Sciatic nerve (tissue), 2 donors: ENCODE measurements around the gene CCM2. TPM values are rescaled to one million over a fixed set of nuclear protein-coding genes. Genes with fewer than 3 reads are reported as not detected.

Source experiments
- ATAC-seq: fragments of 200-7000 bp; cut with Tn5 transposase; one replicate; pipeline ENCODE4 v1.9.1; 2020; ENCODE audit warnings: mild to moderate bottlenecking, moderate library complexity
- DNase-seq: peaks from one replicate; pipeline ENCODE4 v3.0.0-alpha.2; 2020; ENCODE audit warnings: low spot score
- intact Hi-C: fragments of 100-400 bp; cut with DNase I; formaldehyde crosslinking; loops from one replicate; pipeline ENCODE4 v1.14.2; 2022
- total RNA-seq: library from RNA; stranded (reverse); fragmentation: NEBNext Ultra II Directional; extraction: Animal tissue kit (Norgen Biotek cat#: 25700); gene quantifications from one replicate; pipeline ENCODE4 v1.2.1, GENCODE V29; 2021
- donor health status: DM: no; HTN: no; CAD: no.
- donor health status: DM: no; HTN: no; CAD: no.

CCM2 gene
- total RNA-seq, 1 donor from 2014 or later, result 42.9 TPM

DNA sequence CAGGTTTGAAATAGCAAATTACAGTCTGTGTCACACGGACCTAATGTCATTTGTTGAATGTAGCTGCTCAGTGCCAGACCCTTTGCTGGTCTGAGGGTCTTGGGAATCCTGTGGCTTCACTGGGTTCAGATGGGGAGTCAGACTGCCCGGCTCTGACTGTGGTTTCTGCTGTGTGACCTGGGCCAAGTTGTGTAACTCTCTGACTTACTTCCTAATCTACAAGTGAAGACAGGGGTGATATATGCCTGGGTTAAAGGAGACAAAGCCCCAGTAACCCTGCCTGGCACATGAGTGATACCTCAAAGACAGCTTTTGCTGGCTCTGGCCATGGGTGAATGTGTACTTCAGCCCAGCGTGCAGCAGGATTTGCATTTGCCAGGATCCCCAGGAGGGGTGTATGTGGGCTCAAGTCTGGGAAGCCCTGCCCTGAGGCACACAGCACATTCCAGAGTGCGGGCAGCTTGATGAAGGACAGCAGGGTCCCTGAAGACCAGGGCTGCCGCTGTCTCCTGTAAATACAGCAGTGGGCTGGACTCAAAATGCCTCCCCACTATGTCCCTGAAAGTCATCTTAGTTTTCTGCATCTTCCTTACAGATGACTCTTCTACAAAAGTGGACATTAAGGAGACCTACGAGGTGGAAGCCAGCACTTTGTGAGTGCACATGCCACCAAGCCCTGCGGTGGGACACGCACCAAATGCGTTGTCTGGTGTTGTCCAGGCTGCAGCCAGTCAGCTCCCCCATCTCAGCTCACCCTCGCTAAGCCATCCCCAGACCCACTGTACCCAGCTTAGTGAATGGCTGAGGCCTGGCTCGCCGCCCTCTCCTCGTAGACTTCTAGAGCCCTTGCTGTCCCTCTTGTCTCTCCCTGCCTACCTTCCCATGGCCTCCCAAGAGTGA lies 72.4 kb downstream of the CCM2 start:
- intact Hi-C loops, result no loop called here
- DNase-seq (no peak), ATAC-seq (no peak)

DNA sequence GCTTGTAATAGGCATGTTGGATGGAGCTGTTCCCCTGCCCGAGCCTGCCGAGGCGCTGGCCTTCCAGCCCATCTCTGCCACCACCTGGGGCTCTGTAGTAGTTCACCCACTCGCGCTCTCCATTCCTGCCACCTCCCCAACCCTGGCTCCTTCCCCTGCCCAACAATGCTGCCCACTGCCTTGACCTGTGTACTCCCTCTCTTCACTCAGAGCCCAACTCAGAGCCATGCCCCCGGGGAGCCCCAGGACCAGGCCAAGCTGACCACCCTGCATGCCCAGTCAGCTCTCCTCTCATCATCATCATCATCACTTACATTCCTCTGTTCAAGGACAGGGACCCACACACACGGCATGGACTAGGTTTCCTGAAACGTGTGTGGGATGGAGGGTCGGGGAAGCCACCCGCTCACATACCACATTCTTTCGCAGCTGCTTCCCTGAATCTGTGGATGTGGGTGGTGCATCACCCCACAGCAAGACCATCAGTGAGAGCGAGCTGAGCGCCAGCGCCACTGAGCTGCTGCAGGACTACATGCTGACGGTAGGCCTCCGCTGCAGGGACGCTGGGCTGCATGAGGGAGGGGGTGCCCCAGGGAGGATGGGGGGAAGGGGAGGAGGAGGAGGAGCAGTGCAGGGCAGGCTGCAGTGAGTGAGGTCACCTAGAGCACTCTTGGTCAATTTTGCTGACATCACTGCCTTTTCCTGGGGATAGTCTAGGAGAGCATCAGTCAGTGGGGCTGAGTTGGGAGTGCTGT lies 73.2 kb downstream of the CCM2 start:
- no peak for ATAC-seq
- intact Hi-C loops, result no loop called here
- no peak for DNase-seq

DNA sequence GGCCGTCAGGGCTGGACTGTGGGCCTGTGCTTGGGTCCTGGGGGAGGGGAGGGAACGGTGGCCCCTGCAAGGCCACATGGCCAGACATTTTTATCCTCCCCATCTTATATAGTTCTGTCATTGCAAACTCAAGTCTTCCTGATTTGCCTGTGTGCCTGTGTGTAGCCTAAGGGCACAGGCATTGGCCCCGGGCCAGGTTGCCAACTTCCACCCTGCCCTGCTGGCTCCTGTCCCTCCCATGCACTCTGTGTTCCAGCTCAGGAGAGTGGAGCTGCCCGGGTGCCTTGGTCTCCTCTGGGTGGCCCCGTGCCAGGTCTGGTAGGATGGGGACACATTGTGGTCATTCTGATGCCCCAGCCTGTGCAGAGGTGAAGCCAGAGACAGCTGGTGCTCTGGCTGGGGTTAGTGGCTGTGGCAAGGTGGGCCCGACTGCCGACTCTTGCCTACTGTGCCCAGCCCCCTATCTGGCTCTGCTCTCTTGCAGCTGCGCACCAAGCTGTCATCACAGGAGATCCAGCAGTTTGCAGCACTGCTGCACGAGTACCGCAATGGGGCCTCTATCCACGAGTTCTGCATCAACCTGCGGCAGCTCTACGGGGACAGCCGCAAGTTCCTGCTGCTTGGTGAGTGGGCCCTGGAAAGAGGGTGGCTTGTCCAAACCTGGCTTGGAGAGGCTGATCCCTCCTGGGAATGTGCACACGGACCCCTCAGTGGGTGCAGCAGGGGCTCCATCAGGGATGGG lies 74.0 kb downstream of the CCM2 start:
- peak; percentile 23 for ATAC-seq
- intact Hi-C loops, result no loop called here

DNA sequence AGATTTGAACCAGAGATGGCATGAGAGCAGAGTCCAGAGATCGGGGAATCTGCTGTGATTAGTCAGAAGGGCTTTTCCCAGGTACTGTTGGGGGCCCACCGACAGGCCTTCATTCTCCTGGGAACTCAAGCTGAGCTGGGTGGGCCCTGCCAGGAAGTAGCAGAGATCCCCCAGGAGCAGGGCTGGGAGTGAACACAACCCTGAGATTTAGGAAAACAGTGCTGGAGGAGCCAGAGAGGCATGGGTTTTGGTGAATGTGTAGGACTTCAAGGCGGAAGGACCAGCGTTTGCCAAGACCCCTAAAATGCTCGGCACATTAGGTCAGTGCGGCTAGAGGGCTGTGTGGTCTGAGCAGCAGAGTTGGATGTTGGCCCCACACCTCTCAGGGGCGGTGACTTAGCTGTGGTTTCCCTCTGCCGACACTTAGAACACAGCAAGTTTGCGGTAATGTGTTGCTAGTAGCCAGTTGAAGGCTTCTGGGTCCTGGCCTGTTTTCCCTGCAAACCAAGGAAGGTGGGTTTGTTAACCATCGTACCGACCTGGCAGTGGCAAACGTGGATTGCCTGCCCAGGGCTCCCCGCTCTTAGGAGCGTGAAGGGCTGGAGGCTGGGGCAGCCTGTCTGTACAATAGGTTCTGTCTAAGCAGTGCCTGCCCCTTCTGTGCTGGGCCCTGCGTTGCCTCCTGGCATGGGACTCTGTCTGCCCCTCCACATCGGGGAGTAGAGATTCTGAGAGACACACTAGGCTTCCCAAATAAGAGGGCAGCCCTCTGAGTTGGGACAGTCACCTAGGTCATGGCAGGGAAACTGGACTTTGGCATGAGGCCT lies 74.7 kb downstream of the CCM2 start:
- no peak for ATAC-seq
- intact Hi-C loops, result no loop called here
- no peak for DNase-seq

More for the DNA sequence above, 74.0 kb downstream of the CCM2 start:
- DNase-seq, result no peak

DNA sequence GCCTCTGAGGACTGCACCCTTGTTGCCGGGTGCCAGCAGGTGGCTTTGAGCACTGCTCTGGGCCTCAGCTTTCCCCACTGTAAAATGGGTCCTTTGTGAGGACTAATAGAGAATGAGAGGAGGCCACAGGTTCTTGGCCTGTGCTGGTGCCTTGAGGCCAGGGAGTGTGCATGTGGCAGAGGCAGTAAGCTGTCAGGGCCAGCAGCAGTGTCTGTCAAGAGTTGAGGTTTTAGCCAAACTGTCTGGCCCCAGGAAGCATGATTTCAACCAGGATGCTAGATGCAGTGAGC lies 75.3 kb downstream of the CCM2 start:
- DNase-seq, result no peak
- no peak for ATAC-seq
- intact Hi-C loops, result no loop called here

DNA sequence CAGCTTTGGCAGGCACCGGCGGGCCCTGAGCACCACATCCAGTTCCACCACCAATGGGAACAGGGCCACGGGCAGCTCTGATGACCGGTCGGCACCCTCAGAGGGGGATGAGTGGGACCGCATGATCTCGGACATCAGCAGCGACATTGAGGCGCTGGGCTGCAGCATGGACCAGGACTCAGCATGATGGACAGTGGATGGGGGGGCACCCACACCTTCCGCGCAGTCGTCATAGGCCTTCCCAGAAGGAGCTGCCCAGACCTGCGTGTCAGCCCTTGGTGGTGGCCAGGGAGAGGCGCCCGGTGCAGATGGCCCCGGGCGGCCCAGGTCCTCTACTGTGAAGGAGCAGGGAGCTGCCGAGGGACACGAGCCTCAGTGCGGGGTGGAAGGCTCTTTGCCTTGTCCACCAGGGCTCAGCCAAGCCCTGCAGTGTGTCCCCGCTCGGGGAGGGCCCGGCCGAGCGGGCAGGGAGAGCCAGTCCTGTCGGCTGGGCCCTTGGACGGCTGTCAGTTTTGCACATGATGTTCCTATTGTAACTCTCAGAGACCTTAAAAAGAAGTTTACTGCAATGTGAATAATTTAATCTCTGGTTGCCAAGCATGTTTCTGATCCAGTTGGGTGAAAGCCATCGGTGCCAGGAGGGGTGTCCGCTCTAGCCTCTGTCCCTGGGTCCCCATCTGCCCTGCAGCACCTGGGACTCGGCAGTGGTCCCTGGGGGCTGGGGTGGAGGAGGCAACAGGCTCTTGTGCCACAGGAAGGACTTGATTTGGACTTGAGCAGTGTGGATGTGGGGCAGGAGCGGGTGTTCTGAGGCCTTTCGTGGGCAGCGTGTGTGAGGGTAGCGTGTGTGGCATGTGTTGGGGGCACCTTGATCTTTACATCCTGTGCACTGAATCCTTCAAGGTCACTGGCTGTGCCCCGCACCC lies 76.1 kb downstream of the CCM2 start:
- ATAC-seq (no peak), DNase-seq (peak; percentile 53)
- intact Hi-C loops, result no loop called here

DNA sequence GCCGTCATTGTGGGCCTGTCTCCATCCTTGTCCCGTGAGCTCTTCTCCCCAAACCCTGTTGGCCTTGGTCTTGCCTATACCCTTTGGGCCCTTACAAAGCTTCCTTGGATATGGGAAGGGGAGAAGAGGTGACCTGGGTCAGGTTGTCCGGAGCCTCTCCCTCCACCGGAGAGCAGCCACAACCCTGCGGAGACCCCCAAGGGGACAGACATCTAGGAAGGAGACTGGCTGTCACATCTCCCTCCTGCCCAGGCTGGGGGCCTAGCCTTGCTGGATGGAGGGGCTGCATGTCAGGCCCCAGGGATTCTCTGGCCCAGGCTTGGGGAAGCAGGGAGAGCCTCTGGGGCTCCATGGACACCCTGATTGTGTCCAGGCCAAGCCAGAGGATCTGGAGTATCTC lies 76.9 kb downstream of the CCM2 start:
- no peak for DNase-seq
- intact Hi-C loops, result no loop called here
- ATAC-seq, result no peak

DNA sequence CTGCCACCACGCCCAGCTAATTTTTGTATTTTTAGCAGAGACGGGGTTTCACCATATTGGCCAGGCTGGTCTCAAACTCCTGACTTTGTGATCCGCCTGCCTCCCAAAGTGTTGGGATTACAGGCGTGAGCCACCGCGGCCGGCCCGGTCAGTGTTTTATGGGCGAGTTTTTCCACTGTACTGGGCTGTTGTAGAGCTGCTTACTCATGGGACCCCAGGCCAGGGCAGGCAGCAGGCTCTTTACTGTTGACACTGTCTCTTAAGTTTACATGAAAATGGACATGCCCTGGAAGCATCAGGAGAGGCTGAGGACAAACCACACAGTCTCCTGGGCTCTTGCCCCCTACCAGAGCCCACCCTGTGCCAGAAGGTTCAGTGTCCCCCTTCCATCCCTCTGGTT lies 77.6 kb downstream of the CCM2 start:
- no peak for ATAC-seq
- intact Hi-C loops, result no loop called here
- no peak for DNase-seq

DNA sequence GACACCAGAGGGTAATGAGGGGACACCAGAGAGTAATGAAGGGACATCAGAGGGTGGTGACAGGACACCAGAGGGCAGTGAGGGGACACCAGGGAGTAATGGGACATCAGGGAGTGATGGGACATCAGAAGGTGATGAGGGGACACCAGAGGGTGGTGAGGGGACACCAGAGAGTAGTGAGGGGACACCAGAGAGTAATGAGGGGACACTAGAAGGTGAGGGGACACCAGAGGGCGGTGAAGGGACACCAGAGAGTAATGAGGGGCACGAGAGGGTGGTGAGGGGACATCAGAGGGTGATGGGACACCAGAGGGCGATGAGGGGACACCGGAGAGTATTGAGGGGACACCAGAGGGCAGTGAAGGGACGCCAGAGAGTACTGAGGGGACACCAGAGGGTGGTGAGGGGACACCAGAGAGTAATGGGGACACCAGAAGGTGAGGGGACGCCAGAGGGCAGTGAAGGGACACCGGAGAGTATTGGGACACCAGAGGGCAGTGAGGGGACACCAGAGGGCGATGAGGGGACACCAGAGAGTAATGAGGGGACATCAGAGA lies 78.2 kb downstream of the CCM2 start:
- intact Hi-C loops, result no loop called here
- ATAC-seq (no peak), DNase-seq (peak; percentile 14)

DNA sequence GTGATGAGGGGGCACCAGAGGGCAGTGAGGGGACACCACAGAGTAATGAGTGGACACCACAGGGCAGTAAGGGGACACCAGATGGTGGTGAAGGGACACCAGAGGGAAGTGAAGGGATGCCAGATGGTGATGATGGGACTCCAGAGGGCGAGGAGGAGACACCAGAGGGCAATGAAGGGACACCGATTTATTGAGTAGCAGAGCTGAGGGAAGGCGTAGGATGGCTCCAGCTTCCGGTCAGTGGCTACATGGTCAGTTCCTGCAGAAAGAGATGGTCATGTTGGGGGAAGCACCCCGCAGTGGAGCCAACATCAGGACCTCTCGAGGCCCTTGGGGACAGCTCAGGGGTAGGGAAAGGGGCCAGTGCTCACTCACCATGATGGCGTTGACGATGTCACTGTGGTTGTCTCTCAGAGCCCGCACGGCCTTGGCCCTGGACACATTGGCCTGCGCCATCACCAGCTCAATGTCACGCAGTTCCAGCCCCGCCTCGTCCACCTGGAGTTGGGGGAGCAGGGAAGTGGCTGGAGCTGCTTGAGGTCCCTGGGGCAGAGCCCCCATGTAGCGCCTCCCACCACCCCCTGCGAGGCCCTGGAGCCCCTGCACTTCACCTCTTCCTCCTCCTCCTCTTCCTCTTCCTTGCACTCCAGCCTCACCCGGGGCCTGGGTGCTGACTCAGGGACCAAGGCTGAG lies 80.4 kb downstream of the CCM2 start:
- ATAC-seq, result no peak
- no peak for DNase-seq
- intact Hi-C loops, result no loop called here

DNA sequence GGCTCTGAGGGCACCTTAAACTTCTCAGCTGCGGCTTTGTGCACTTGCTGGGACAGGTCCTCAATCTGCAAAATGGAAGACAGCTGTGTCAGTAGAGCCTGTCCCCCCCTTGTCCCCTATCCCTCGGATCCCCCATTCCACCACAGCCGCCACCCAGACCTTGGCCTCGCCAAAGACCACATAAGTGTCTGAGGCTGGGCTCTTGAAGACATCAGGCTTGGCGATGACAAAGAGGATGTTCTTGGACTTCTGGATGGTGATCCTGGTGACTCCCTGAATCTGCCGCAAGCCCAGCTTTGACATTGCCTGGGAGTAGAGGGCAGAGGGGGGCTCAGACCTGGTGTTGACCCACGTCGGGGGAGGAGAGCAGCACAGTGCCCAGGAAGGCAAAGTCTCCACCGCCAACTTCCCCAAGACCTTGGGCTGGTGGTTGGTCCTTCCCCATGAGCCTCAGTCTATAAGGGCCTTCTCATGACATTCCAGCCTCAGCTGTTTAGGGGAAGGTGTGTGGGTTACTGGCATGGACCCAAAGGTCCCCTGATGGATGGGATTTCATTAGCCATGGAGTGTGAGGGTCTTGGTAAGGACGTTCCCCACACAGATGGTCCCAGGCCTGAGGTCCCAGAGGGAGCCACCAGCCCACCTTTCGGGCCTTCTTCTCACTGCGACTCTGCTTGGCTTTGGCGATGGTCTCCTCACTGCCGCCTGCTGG lies 81.1 kb downstream of the CCM2 start:
- no peak for ATAC-seq
- intact Hi-C loops, result no loop called here
- DNase-seq, result peak; percentile 44

DNA sequence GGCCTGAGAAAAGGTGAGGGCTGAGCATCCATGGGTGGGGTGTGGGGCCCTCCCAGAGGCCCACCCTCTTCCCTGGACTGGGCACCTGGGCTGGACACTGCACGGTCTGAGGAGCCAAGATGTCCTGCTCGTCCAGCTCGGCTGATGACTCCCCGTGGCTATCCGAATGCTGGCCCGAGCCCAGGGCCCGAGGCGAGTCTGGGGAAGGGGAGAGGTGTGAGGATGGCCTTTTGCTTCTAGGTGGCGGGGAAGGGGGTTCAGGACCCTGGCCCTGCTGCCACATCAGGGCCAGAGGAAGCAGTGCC lies 81.6 kb downstream of the CCM2 start:
- DNase-seq, result no peak
- intact Hi-C loops, result no loop called here
- peak; percentile 8 for ATAC-seq

DNA sequence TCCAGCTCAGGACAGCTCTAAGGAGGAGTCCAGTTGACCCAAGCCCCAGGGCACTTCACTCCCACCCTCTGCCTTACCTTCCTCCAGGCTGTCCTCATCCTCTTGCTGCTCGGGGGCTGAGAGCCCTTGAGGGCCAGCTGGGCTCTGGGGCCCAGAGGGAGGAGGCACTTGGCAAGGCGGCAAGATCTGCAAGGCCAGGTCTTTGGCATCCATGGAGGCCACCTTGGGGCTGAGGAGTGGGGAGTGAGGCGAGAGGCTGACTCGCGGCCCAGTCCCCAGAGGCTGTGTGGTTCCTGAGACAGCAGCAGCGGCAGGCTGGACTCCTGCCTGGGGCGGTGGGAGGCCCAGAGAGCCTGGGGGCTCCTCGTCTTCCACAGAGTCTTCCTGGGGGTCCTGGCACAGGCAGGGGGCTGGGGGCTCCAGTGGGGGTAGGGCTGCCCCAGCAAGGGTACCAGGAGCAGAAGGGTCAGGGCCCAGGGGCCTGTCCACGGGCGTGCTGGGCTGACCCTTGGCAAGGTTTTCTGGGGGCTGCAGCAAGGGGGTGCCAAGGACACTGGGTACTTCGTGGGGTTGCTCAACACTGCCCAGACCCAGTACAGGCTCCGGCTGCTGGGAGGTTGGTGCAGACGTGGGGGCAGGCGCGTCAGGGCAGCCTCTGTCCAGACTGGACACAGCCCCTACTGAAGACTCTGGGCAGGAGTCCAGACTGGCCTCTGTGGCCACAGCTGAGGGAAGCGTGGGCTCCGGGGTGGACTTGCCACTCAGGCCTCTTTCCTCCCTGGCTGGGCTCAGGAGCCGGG lies 82.2 kb downstream of the CCM2 start:
- intact Hi-C loops, result no loop called here
- ATAC-seq (peak; percentile 69), DNase-seq (peak; percentile 56)

DNA sequence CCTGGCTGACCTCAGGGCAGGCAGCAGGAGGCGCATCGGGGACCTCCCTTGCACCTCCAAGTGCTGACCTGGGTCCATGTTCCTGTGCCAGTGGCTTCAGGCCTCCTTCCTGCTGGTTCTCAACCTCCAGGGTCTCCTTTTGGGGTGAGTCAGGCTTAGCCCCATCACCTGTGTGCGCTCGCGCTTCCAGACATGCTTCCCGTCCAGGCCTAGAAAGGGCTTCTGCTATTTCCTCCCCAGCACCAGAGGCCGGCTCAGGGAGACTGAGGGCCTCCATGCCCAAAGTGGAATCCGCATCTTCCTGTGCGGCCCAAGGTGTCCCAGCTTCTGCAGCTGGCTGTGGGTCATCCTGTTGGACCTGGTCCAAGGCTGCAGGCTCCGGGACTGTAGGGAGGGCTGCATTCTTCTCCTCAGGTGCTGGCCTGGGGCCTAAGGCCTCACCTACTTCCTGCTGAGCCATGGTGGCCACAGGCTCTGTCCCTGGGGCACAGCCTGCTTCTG lies 82.9 kb downstream of the CCM2 start:
- DNase-seq (peak; percentile 53), ATAC-seq (no peak)
- intact Hi-C loops, result no loop called here

DNA sequence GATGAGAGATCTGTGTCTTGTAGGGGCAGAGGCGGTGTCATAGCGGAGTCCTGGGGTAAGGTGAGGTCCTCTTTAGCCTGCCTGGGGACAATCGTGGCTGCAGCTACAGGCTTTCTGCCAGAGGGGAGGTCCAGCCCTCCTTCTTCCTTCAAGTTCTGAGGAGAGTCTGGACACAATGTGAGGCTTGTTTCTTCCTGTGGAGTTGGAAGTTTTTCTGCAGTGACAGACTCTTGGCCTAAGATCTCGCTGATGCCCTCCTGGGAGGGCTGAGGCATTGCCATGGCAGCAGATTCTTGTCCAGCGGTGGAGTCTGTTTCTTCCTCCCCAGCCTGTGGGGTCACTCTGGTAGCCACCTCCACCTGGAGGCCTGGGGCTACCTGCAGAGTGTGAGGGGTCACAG lies 84.3 kb downstream of the CCM2 start:
- ATAC-seq (no peak), DNase-seq (no peak)
- intact Hi-C loops, result no loop called here
